Hepatic stellate cell (primary cell): ENCODE measurements around the gene TCHP.
"Not testable (repeated sequence)": the region's sequence is repeated elsewhere in the genome, so short reads cannot be mapped to it uniquely, and the experiment has no call there.

ENCODE experiments used
- DNase-seq: peaks from one replicate; pipeline ENCODE4 v3.0.0; 2011; ENCODE audit warnings: low spot score

Gene TCHP

GRCh38 chr12:109910254-109910968, 10.3 kb downstream of the TCHP start:
- no peak for DNase-seq

GRCh38 chr12:109910969-109911348, 10.9 kb downstream of the TCHP start:
- DNase-seq = peak; percentile 57

GRCh38 chr12:109912855-109913321, 12.8 kb downstream of the TCHP start:
- no peak for DNase-seq

DNA sequence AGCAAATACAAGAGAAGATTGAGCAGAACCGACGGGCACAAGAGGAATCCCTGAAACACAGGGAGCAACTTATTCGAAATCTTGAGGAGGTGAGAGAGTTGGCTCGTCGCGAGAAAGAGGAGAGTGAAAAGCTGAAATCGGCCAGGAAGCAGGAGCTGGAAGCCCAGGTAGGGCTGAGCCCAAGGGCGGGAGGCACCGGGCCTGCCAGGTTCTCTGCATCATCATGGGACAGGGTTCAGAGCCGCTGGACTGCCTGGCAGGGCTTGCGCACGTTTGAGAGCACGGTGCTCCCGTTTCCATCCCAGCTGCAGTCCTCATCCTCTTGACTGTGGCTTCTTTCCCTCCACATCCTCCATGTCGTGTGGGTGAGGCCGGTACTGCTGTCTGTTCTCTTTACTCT, 14.4 kb downstream of the TCHP start:
- no peak for DNase-seq

DNA sequence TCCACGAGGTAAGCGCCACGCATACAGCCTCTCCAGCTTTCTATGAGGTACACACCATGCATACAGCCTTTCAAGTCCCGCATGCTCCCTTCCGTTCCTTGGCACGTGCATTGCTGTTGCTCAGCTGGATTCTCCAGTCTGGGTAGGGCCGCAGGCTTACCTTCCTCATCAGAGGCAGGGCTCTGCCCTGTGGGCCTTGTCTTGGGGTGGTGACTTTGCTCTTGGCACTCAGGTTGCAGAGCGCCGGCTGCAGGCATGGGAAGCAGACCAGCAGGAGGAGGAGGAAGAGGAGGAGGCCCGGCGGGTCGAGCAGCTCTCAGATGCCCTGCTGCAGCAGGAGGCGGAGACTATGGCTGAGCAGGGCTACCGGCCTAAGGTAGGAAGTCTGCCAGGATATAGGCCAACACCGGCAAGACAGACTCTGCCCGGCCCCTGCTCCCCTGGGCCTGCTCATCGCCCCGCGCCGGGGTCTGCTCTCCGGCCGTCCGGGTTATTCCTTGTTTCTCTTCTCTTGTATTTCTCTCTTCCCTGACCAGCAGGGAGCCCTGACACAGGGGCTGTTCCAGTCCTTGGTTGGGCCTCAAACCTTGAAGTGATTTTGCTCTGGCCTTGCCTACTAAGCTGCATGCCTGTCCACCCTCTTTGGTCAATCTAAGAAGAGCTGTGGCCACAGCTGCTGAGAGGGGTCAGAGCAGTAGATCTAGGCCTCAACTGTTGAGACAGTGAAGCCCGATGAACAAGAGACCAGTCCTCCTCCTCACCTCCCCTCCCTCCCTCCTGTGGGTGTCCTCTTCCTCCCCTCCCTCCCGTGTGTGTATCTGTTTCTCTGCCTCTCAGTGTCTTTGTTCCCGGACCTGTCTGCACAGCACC, 15.3 kb downstream of the TCHP start:
- DNase-seq = no peak

- no peak for DNase-seq
Observed at GRCh38 chr12:109916045-109916444, 16.0 kb downstream of the TCHP start.

DNA sequence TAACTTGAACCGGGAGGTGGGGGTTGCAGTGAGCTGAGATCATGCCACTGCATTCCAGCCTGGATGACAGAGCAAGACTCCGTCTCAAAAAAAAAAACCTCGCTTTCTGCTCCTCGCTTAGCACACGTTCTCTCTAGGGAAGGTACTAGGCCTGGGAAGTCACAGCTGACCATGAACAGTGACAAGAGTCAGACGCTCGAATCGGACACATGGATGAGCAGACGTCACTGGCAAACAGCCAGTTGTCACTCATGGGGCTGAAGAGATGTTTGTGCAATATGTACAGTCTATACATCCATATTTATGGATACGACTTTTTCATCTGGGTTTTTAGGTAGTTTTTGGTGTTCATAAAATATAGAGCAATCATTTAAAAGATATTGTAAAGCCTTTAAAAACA, 19.4 kb downstream of the TCHP start:
- no peak for DNase-seq

DNA sequence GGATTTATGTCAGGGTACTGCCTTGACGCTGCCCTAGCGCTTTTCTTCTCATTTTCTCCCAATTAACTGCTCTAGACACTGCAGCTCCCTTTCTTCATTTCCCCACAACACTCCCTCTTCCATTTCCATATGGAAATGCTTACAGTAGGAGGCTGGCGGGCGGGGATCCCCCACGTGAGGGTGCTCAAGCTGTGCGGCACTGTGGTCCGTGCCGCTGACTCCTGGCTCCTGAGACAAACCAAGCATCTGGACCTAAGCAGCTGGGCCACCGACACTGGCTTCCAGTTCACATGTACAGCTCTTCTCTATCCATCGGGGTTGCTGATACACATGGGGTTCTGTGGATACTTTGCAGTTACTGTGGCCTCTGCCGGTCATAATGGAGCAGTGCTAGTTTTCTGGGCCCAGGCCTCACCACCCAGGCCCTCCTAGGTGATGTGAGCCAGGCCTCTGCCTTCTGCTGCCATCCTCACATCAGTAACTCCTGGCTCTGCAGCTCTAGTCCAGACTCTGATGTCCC, 20.2 kb downstream of the TCHP start:
- DNase-seq = no peak

- no peak for DNase-seq
Observed at GRCh38 chr12:109921982-109922381, 21.9 kb downstream of the TCHP start.

- DNase-seq = no peak
Observed at GRCh38 chr12:109923038-109923437, 23.0 kb downstream of the TCHP start.

GRCh38 chr12:109923481-109924245, 23.6 kb downstream of the TCHP start:
- no peak for DNase-seq

DNA sequence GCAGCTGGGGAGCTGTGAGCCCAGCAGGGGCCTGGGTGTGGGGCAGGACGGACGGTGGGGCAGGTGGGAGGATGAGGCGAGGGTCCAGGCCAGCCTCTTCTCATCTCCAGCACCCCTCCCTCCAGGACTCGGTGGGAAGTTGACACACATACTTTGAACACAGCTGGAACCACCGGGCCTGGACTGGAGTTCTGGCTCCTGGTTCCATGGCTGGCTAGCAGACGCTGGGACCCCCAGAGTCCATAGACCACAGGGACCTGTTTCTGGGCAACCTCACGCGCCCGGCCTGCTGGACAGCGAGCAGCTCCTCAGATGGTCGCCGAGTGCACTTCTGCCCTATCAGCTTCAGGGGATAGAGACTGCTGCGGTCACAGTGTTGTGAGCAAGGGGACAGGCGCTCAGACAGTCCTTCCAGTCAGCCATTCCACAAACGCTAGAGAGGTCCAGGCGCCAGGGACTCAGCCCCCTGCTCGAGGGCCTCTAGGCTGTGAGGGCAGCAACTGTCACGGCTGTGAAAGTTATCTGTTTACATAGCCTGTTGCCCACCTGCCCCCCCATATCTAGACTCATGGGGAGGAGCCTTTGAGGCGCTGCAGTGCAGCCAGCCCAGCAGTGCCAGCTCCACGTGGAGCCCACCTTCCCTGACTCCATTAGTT, 25.2 kb downstream of the TCHP start:
- no peak for DNase-seq

DNA sequence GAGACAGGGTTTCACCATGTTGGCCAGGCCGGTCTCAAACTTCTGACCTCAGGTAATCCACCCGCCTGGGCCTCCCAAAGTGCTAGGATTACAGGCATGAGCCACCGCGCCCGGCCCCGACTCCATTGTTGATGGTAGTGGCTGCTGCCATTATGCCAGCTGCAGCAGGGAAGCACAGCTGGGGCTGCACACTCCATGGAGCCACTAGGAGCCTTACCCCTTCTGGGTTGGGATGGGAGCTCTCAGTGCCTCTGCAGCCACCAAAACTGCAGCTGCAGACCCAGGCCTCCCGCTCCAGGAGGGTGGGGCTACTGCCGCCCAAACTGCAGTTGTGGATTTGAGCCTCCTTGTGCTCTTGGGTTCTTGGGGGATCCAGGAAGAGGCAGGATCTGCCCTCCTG, 25.9 kb downstream of the TCHP start:
- DNase-seq = no peak

DNA sequence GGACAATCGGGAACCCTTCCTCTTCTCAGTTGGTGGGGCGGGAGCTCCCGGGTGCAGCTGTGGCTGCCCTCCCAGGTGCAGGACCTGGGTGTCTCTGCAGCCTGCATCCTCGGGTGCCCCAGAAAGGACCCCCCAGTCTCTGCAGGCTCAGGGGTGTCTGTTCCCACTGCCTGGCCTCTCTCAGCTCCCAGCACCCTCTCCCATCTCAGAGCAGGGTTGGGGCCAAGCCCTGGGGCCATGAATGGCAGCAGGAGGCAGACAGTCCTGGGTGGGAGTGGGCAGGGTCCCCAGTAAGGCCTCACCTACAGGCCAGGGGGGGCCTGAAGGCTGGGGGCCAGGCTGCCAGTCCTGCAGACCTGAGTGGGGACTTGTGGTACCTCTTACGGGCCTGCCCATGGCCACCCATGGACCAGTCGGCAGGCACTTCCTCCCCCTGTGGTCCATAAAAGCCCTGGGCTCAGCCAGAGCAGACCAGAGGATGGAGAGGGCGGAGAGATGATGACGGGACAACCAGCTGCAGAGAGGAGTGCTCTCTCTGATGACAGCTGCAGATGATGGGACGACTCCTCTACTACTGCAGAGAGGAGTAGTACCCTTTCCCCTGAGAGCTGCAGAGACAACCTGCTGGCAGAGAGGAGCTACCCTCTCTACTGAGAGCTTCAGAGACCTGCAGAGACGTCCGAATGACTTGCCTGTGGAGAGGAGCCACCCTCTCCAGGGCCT, 26.6 kb downstream of the TCHP start:
- no peak for DNase-seq

DNA sequence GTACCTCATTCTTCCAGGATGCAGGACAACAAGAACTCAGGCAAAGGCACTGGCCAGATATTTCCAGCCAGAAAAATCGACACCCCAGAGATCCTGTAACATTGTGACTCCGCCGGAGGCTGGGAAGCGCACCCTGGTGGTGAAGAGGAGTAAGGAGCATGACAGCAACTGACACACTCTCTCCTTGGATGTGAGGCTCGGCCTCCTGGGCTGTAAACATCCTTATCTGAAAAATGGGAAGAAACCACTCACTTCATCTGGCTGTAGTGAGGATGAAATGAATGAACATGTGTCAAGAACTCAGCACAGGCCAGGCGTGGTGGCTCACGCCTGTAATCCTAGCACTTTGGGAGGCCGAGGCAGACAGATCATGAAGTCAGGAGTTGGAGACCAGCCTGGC, 27.5 kb downstream of the TCHP start:
- peak; percentile 81 for DNase-seq

DNA sequence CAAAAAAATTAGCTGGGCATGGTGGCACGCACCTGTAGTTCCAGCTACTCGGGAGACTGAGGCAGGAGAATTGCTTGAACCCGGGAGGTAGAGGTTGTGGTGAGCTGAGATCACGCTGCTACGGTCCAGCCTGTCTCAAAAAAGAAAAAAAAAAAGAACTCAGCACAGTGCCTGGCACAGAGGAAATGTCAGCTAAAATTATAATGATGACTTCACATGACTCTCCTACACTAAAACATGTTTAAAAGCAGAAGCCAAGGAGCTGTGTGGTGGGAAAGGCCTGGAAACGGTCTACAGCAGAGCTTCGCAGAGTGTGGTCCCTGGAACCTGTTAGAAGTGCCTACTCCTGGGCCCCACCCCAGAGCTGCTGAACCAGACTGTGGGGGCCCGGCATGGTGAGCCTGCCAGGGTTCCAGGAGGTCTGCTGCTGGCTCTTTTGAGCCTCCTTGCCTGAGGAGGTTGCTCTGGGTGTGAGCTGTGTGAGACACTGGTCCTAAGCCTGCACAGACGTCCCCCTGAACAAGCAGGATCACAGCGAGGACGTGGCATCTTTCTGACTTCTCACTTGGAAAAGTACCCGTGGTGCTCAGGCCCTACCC, 28.1 kb downstream of the TCHP start:
- no peak for DNase-seq

- not testable (repeated sequence) for DNase-seq
Observed at GRCh38 chr12:109929326-109929725, 29.3 kb downstream of the TCHP start.

DNA sequence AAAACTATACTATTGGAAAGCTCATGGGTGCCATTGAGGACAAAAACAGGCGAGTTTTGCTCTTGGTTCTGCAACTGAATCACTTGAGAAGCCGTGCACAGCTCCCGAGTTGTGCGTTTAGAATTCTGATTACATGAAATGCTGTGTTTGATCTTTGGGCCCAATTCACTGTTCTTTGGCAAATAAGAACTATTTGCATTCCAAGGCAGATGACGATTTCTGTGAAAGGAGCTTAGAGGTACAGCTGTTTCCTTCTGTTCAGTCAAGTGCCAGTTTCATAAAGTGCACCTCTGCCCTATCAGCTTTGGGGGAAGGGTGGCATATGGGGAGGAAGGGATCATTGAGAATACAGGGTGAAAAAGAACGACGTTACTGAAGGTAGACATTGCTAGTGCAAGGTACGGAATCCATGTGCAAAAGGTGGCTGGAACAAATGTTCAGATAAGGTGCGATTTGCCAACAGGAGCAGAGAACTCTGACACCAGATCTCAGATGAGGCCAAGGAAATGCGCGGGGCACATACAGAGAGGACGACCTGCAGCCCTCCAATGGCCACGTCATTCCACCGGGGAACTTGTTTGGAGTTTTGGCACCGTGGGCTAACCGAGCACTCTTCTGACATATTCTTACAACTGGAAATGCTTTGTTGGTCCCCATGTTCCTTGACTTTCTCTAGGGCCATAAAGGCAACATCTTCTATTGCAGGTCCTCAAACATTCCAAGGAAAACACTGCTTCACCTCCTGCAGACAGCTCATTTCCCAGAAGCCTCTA, 30.1 kb downstream of the TCHP start:
- DNase-seq = no peak

- DNase-seq = no peak
Observed at GRCh38 chr12:109931143-109931542, 31.1 kb downstream of the TCHP start.
